Body of pancreas (tissue), 4 donors: ENCODE data around the gene NPAS1. TPM values are rescaled to one million over a fixed set of nuclear protein-coding genes. Genes with fewer than 3 reads are reported as not detected.

Experiments
- ATAC-seq: fragments of 150-250 bp; one replicate; pipeline ENCODE4 v1.9.1; 2016
- DNase-seq, 4 donors: peaks; one replicate each; pipeline ENCODE4 v3.0.0-alpha.2; 2019
- H3K27ac ChIP-seq, 4 donors: fragments of 200-600 bp; sonication (generic); 1 replicate in 3 of 4; 2 replicates in 1 of 4; pipeline versions ENCODE4 v1.5.1 to v1.6.1; 2016 to 2019; ENCODE audit warnings: mild to moderate bottlenecking in 1 of 4, mixed read lengths in 1 of 4, moderate library complexity in 1 of 4
- H3K27me3 ChIP-seq, 2 donors: fragments of 200-600 bp; sonication (generic); one replicate each; pipeline ENCODE4 v1.6.0; 2016; ENCODE audit warnings: mild to moderate bottlenecking in 1 of 2
- H3K36me3 ChIP-seq, 2 donors: fragments of 200-600 bp; sonication (generic); replicated peaks in 1 of 2; 2 replicates each; pipeline ENCODE4 v1.5.1; 2016; ENCODE audit warnings: low read depth in 2 of 2; ENCODE audit not compliant: insufficient read depth in 1 of 2
- H3K4me1 ChIP-seq: fragments of 200-600 bp; sonication (generic); one replicate; pipeline ENCODE4 v1.6.0; 2016
- H3K4me3 ChIP-seq, 2 donors: fragments of 200-600 bp; sonication (generic); 1 replicate in 1 of 2; 2 replicates in 1 of 2; pipeline ENCODE4 v1.5.1; 2016 to 2019
- H3K9me3 ChIP-seq, 3 donors: fragments of 200-600 bp; sonication (generic); 1 replicate in 2 of 3; 2 replicates in 1 of 3; pipeline ENCODE4 v1.5.1; 2016
- POLR2A ChIP-seq, 3 donors: fragments of 450-650 bp; IDR thresholded peaks; one replicate each; pipeline ENCODE4 v1.6.1; 2016; ENCODE audit warnings: antibody characterized with exemption in 3 of 3, mild to moderate bottlenecking in 2 of 3
- WGBS, 2 donors: methylation state at CpG; one replicate each; pipeline ENCODE4 v1.1.5; 2017; 5-methylcytosine and 5-hydroxymethylcytosine counted together
- intact Hi-C: fragments of 100-400 bp; cut with DNase I; formaldehyde crosslinking; loops from one replicate; pipeline ENCODE4 v1.15.1; 2023
- total RNA-seq, 2 donors: library from RNA; depleted of rRNA; stranded (reverse); fragments of >200 nt; gene quantifications; one replicate each; pipeline ENCODE4 v1.1.0, GENCODE V29; 2016
- TF ChIP-seq, protein P1 (sequence below), 7 experiments: fragments of 450-650 bp in 4 of 7; fragments of 200-600 bp in 3 of 7; sonication (generic) in 3 of 7; IDR thresholded peaks; one replicate each; pipeline ENCODE4 v1.5.1; 2016 to 2019; ENCODE audit warnings: antibody characterized with exemption in 7 of 7

NPAS1 gene
- total RNA-seq, 2 donors from 2014 or later: not detected

- H3K4me1 ChIP-seq: peaks cover 39% of the 10 kb centered on the region
Observed at GRCh38 chr19:46975011-46975924, 44.4 kb upstream of the NPAS1 start.

GRCh38 chr19:46975925-46976782 lies 43.5 kb upstream of the NPAS1 start:
- Histone ChIP-seq H3K4me3 (no peak overlapping the region), H3K9me3 (no peaks in the 10 kb centered on the region), H3K4me1 (peaks cover 39% of the 10 kb centered on the region), H3K36me3 (no peaks in the 10 kb centered on the region), H3K27me3 (no peaks in the 10 kb centered on the region), H3K27ac (peak overlapping the region; percentile 67 to 84 (median 70))
- 26 to 36% methylated on average over 7 to 18 of the region's 18 CpGs for WGBS, 2 donors
- ATAC-seq (peak; percentile 91), DNase-seq (peak; percentile 91 to 97 (median 96))
- TF ChIP-seq POLR2A (IDR thresholded peaks at IDR 0.05): peak in 1 of 3 donors; percentile 18
- TF ChIP-seq, protein P1, sequence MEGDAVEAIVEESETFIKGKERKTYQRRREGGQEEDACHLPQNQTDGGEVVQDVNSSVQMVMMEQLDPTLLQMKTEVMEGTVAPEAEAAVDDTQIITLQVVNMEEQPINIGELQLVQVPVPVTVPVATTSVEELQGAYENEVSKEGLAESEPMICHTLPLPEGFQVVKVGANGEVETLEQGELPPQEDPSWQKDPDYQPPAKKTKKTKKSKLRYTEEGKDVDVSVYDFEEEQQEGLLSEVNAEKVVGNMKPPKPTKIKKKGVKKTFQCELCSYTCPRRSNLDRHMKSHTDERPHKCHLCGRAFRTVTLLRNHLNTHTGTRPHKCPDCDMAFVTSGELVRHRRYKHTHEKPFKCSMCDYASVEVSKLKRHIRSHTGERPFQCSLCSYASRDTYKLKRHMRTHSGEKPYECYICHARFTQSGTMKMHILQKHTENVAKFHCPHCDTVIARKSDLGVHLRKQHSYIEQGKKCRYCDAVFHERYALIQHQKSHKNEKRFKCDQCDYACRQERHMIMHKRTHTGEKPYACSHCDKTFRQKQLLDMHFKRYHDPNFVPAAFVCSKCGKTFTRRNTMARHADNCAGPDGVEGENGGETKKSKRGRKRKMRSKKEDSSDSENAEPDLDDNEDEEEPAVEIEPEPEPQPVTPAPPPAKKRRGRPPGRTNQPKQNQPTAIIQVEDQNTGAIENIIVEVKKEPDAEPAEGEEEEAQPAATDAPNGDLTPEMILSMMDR (IDR thresholded peaks at IDR 0.05): no peak
- intact Hi-C loops: no loop called here

More at GRCh38 chr19:46975011-46975924, 44.4 kb upstream of the NPAS1 start:
- whole genome bisulfite sequencing, 2 donors: 61 to 62% methylated on average over 11 to 16 of the region's 16 CpGs
- peak overlapping the region; percentile 65 to 84 (median 69) for H3K27ac ChIP-seq
- no peaks in the 10 kb centered on the region for H3K9me3 ChIP-seq
- H3K4me3 ChIP-seq: no peak overlapping the region
- no peaks in the 10 kb centered on the region for H3K27me3 ChIP-seq
- DNase-seq (no peak), ATAC-seq (no peak)
- H3K36me3 ChIP-seq: no peaks in the 10 kb centered on the region
- TF ChIP-seq, protein P1 (IDR thresholded peaks at IDR 0.05): no peak
- TF ChIP-seq POLR2A (IDR thresholded peaks at IDR 0.05): no peak
- intact Hi-C loops: no loop called here

- no peaks in the 10 kb centered on the region for H3K9me3 ChIP-seq
- intact Hi-C loops: no loop called here
- 54 to 60% methylated on average over 8 of the region's 8 CpGs for WGBS, 2 donors
- peaks cover 39% of the 10 kb centered on the region for H3K4me1 ChIP-seq
- TF ChIP-seq, protein P1 (IDR thresholded peaks at IDR 0.05): no peak
- TF ChIP-seq POLR2A (IDR thresholded peaks at IDR 0.05): no peak
- DNase-seq (peak in 2 of 4 donors; percentile 32 to 40), ATAC-seq (no peak)
- H3K4me3 ChIP-seq: no peak overlapping the region
- peak overlapping the region; percentile 67 to 84 (median 70) for H3K27ac ChIP-seq
- no peaks in the 10 kb centered on the region for H3K27me3 ChIP-seq
- H3K36me3 ChIP-seq: no peaks in the 10 kb centered on the region
Observed at GRCh38 chr19:46976845-46977320, 42.8 kb upstream of the NPAS1 start.

DNA sequence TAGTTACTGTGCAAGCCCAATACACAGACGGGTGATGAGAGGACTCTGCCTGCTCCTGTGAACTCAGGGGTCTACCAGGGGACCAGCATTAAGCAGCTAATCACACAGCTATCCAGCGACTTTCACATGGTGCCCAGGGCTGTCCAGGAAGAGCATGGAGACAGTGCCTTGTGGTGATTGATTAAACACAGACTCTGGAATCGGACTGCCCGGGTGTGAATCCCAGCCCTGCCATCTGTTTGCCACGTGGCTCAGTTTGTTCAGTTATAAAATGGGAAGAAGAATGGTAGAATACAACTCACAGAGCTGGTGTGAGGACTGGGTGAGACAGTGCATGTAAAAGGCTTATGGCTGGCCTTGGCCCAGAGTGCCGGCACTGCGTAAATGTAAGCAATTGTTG lies 42.1 kb upstream of the NPAS1 start:
- Histone ChIP-seq H3K36me3 (no peaks in the 10 kb centered on the region), H3K27ac (peak overlapping the region; percentile 2 to 84 (median 69)), H3K4me3 (no peak overlapping the region), H3K27me3 (no peaks in the 10 kb centered on the region), H3K9me3 (no peaks in the 10 kb centered on the region), H3K4me1 (peaks cover 39% of the 10 kb centered on the region)
- DNase-seq (no peak), ATAC-seq (no peak)
- TF ChIP-seq POLR2A (IDR thresholded peaks at IDR 0.05): no peak
- TF ChIP-seq, protein P1 (IDR thresholded peaks at IDR 0.05): no peak
- WGBS, 2 donors: 83 to 85% methylated on average over 7 of the region's 7 CpGs
- intact Hi-C loops: no loop called here
